GM23248 (cell line): ENCODE results near the gene NLRC5.

Source experiments
- EZH2 ChIP-seq: fragments of 200-600 bp; sonication (generic); IDR thresholded peaks from 2 replicates; pipeline ENCODE4 v1.6.1; 2018; ENCODE audit warnings: antibody characterized with exemption, mild to moderate bottlenecking; ENCODE audit not compliant: insufficient read depth, poor library complexity, severe bottlenecking
- EZH2phosphoT487 ChIP-seq: fragments of 200-600 bp; sonication (generic); IDR thresholded peaks from 2 replicates; pipeline ENCODE4 v1.6.1; 2018; ENCODE audit warnings: antibody characterized with exemption, moderate library complexity, mild to moderate bottlenecking, low read depth; ENCODE audit not compliant: insufficient read depth

GRCh38 chr16:57012353-57012752 is 23.0 kb downstream of the NLRC5 start:
- TF ChIP-seq EZH2 = no peak
- TF ChIP-seq EZH2phosphoT487 = no peak
